Cerebellar nuclear complex (tissue), 1 donor: ENCODE measurements around the gene GFPT2.
"Not testable (repeated sequence)": the region's sequence is repeated elsewhere in the genome, so short reads cannot be mapped to it uniquely, and the experiment has no call there.

Source experiments
- DNase-seq, 2 experiments: peaks; one replicate each; lab custom pipeline; 2025; lab: John Stamatoyannopoulos, UW

Gene GFPT2

DNA sequence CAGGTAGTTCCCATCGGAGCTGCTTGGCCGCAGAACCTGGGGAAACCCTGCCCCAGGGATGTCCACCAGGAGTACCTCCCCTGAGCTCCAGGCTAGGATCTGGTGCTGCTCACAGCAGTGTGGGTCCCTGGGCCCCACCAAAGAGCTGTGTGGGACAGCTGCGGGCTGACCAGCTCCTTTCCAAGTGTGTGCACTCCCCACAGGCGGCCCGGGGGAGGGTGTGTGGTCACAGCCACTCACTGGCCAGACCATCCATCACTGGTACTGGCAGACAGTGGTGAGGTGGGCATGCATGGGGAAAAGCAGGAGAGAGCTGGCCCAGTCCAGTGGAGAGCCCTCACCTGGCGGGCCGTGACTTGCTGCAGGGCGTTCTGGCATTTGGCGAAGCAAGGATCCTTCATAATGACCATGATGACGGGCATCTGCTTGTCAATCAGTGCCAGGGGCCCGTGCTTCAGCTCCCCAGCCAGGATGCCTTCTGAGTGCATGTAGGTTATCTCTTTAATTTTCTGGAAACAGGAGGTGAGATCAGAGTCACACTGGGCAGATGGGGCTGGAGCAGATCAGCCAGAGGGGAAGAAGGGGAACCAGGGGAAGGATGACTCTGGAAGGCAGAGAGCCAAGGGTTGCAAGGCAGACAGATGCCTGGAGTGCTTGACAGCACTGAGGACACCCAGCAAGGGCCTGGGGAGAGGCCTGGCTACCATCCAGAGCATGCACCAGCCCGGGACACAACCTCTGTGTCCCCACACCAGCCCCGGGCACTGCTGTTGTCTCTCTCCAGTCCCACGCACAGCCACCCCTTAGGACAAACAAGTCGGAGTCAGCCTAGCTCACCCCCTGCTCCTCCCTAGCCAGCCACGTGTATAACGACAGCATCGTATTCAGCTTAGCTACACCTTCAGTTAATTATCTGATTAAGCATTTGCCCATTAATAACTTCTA is 48.4 kb downstream of the GFPT2 start:
- DNase-seq = no peak

DNA sequence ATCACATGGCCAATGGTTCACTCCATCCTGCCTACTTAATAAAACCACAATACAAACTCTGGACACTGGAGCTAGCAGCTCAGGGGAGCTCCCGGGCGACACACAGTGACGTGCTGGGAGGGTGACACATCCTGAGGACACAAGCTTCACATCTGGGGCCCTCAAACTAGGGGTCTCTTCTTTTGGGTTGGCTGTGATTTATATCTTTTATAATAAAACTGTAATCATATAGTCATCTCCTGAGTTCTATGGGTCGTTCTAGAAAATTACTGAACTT is 49.2 kb downstream of the GFPT2 start:
- DNase-seq = no peak

DNA sequence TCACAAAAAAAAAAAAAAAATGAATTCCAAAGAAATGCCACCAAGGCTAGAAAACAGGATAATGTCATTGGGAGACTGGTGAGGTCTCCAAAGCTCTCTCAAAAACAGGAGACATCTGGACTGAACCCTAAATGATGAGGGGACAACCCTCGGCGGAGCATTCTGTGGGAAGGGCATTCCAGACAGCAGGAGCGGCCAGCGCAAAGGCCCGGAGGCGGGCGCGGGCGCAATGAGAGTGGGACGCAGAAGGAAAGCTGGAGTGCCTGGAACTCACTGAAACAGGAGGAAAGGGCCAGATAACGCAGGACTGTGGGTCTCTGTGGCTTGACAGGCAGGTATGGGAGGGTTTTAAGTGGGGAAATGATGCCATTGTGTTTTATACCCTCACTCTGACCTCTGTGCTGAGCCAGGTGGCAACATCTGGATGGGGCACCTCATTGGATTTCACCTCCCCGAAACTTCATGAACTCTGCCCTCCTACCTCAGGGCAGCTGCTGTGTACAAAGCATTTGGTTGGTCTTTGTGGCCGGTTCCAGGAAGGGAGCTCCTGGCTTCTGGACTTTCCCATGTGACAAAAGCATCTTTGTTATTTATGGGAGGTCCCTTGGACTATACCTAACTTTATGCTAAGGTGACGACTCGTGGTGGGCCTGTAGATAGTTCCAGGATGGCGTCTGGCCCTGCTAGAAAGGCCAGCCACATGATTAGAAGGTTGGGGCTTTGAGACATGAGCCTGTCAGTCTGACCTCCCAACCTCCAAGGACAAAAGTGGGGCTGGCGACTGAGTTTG is 49.7 kb downstream of the GFPT2 start:
- DNase-seq = no peak

DNA sequence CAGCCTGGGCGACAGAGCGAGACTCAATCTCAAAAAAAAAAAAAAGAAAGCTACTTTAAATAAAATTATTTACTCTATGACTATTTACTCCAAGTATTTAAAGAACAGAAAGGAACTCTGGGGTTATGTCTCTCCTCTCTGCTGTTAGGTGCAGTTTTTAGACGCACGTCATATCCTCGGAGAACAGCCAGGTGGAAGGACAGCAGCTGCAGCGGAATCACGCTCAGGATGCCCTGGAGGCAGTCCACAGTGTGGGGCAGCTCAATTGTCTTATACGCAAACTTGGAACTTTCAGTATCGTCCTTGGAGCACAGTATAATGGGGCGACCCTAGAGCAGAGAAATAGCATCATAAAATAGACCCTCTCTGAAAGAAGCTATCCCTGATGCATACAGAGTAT is 50.9 kb downstream of the GFPT2 start:
- no peak for DNase-seq

DNA sequence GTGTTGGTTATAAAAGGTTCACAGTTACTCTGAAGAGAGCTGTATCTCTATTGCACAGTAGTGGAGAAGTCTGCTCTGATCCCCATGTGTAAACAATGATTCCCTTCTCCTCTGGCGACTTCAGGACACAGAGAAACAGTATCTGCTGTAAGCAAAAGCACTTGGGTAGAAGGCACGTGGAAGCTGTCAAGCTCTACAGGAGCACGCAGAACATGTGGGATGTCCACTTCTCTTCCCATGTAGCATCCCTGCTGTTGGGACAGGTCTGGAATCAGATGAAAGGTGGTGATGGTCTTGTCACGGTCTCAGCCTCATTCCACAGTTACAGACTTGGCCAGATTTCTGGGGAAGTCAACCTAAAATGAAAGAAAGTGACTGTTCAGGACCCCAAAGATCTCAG is 51.9 kb downstream of the GFPT2 start:
- DNase-seq = no peak

DNA sequence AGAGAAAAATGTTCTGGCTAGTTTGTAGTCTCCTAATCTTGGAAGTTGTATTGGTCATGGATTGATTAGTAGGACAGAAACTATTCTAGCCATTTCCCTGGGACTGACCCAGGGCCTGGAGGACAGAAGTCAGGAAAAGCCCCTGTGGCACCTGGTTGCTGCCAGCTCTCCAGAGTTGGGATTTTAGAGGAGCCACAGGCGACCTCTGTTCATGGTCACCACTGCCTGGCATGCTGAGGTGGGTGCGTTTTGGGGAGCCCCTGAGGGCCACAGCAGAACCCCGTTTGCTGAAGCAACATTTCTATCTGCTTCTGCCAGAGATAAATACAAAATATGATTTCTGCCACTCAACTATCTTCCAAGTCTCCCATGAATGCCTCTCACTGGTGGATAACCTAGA is 53.6 kb downstream of the GFPT2 start:
- no peak for DNase-seq

DNA sequence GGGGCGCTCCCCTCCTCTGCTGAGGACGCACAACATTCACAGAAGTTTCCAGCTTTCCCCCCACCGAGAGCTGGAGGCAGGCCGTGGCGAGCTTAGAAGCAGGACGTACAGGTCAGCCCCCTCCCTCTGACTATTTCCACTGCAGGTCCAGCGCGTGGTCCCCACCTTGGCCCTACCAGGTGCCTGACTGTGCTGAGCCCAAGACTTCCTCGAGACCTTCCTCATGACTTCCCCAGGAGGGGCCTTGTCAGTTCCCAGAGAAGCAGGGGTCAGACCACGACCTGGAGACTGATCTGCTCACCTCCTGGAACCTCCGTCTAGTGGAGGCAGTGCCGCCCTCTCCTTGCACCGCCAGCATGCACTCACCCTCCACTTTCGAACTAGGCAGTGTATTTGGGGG is 54.1 kb downstream of the GFPT2 start:
- DNase-seq = not testable (repeated sequence)

DNA sequence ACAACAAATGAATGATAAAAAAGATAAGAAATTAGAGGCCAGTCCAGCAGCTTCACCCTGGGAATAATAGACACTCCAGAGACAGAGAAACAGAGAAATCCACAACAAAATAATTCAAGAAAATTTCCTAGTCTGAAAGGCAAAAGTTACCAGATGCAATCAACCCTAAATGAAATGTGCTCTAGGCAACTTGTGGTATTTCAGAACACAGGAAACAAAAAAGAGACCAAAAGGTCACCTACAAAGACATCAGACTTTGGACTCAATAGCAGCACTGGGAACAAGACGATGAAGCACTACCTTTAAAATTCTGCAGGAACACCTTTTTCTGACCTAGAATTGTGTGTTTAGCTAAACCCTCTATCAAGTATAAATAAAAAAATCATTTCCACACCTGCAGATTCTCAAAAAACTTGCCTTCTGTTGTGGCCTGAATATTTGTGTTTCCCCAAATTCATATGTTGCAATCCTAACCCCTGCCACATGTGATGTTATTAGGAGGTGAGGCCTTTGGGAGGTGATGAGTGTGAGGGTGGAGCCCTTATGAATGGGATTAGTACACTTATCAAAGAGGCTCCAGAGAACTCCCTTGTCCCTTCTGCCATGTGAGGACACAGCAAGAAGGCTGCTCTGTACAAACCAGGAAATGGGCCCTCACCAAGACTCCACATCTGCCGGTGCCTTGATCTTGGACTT is 55.4 kb downstream of the GFPT2 start:
- DNase-seq = no peak

DNA sequence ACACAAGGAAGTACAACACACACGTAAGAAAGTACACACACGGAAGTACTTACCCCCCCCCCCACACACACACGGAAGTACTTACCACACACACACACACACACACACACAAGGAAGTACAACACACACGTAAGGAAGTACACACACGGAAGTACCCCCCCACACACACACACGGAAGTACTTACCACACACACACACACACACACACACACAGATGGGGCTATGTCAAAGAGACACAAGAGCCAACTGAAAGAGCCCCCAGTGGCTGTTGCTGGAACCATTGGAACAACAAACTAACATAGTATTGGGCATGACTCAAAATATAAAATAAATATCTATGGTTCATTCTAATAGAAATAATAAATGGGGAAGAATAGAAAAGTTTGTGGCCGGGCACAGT is 56.4 kb downstream of the GFPT2 start:
- DNase-seq = no peak

DNA sequence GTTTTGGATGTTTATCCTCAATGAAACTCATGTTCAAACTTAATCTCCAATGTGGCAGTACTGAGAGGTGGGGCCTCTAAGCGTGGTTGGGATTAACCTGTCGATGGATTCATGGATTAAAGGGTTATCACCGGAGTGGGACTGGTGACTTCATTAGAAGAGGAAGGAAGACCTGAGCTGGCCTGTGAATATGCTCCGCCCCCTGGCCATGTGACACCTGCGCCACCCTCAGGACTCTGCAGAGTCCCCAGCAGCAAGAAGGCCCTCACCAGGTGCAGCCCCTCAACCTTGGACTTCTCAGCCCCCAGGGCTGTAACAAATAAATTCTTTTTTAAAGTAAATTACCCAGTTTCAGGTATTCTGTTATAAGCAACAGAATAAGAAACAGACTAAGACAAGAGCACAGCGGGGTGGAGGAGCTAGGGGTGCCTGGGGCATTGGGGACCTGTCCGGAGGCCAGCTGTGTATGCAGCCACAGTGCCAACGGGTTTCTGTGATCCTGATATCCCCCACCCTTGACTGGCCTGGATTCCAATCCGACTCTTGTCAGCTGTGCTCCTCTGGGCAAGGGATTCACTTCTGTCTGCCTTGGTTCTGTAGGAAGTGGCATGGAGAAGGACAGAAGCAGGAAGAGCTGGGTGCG is 58.1 kb downstream of the GFPT2 start:
- DNase-seq = no peak

DNA sequence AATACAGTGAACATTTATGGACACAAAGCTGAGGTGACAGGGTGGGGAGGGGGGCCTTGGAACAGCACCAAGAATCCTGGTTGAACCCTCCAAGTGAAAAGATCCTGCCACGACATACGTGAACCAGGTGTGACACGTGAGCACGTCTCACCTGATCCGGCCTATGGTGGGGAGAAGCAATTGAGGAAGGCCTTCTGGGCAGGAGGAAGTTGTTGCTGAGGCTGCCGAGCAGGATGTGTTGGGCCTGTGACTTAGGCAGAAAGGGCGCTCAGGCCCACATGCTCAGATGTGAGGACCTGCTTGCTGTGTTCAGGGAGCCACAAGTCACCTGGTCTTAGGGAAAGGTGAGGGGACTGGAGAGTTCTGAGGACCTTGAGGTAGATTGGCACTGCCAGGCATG is 58.7 kb downstream of the GFPT2 start:
- no peak for DNase-seq

DNA sequence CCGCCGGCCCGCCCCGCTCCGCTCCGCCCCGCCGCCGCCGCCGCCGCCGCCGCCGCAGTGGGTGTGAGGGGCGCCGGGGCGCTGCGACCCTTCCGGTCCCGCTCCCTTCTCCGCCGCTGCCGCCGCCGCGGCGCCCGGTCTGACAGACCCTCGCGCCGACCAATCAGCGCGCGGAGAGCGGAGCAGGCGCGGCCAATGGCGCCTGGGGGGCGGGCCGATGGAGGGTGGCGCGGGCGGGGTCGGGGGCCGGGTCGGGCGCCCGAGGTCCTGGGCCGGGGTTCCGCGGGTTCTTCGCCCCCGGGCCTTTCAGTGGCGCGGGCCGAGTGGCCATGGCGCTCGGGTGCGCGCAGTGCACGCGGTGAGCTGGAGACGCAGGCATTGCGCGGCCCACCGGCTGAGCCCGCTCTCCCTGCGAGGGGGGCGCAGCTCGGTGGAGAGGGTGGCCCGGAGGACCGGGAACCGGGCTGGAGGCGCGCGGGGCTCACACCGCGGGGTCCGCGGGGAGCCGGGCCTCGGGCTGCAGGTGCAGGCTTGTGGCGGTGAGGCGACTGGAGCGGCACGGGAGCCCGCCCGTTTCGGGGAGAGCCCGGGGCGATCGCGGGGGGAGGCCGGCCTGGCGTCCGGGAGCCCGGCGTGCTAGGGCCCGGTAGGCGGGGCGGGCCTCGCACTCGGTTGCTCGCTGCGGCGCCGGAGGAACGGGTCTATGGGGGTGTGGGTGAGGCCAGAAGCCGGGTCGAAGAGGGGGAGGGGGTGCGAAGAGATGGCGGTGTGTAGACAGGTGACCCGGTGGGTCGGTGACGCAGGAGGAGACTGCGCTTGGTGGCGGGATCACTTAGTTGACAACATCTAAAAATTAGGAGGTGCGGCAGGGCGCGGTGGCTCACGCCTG is 60.9 kb downstream of the GFPT2 start, which contains the start of gene MAPK9:
TSS of gene MAPK9 (minus strand) at position 141 of the 889 bp plus-strand sequence. CDS start 11,522 bp downstream, outside the sequence.
- peak in 1 of 2 experiments; percentile 10 for DNase-seq

DNA sequence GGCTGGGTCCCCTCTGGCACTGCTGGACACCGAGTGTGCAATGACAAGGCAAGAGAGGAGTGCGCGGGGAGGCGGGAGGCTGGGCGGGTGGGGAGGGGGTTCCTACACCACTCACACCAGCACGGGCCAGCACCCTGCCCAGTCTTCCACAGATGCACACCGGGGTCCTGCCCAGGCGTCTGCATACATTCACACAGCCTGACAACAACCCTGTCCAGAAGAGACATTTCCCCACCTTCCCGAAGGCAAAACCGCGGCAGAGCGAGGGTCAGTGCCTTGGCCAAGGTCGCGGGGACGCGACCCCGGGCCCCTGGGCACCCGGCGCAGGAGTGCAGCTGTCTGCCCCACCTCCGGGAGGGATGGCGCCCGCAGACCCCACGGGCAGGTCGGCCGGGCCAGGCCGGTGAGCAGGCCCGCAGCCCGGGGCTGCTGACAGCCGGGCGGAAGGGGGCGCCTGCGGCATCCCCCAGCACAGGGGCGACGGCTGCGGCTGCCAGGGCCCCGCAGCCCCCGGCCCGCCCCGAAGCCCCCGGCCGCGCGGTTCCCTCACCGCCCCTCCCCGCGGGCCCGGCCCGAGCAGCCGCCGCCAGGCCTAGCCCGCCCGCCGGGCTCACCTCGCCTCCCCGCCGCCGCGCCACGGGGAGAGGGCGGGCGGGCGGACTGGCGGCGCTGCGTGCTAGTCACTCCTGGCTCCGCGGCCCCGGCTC is 61.7 kb downstream of the GFPT2 start:
- no peak for DNase-seq

DNA sequence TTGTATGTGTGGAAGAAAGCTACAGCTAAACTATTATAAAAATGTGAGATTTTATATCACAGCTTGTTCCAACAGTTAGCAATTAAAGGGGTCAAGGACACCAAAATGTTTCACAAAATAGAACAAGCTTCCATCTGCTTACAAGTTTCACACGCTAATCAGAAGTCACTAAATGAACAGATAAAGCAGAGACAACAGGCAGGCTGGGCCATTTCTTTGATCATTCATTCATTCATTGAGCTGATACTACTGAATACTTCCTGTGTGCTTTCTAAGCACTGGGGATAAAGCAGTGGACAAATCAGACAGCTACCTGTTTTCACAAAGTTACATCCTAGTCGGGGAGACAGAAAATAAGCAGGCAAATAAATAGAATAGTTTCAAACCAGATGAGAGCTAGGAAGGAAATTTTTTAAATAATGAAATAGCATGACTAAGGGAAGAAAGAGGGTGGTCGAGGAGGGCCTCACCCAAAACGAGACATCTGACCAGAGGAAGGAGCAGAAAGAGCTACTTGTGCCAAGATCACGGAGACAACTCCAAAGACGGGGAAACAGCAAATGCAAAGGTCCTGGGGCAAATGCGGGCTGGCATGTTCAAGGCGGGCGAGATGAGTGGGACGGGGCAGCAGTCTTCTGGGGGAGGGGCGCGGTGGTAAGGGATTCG is 62.4 kb downstream of the GFPT2 start:
- no peak for DNase-seq

DNA sequence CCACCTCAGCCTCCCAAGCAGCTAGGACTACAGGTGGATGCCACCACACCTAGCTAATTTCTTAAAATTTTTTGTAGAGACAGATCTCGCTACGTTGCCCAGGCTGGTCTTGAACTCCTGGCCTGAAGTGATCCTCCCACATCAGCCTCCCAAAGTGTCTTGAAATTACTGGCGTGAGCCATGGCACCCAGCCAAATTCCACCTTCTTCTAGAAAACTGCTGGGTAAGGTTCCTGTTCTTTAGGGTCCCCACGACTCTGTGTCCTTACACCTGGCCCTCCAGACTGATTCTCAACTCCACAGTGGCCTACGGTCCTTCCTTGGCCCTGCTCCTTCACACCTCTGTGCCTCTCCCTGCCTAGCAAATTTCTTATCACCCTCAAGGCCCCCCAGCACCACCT is 63.2 kb downstream of the GFPT2 start:
- no peak for DNase-seq

DNA sequence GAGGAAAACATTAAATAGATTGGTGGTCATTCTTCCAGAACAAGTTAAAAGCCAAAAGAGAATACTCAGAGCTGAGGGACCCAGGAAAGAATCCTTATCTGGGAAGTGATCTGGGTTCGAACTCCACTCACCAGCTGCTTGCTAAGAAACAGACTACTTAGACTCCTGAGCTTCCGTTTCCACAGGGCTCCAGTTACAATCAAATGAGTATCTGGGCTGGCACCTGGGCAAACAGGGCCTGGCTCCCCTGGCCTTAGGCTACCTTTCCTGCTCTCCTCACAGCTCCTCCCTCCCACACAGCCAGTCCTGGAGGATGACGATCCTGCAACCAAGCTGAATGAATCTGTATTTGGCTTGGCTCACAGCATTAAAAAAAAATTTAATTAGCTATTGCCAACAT is 63.7 kb downstream of the GFPT2 start:
- no peak for DNase-seq

DNA sequence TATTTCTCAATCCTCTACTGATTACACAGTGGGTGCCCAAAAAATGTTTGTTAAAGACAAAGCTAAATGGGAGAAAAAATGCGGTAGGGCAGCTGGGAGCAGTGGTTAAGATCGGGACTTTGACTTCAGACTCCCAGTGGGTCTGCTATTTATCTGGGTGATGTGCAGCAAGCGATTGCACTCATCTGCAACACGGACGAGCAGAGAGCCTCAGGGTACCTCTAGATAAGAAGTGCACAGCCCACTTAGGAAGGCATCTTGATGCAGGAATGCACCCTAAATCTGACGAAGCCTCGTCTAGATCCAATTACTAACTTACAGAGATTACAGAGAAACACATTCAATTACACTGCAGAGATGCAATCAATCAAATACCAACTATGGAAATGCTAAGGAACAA is 65.3 kb downstream of the GFPT2 start:
- no peak for DNase-seq

DNA sequence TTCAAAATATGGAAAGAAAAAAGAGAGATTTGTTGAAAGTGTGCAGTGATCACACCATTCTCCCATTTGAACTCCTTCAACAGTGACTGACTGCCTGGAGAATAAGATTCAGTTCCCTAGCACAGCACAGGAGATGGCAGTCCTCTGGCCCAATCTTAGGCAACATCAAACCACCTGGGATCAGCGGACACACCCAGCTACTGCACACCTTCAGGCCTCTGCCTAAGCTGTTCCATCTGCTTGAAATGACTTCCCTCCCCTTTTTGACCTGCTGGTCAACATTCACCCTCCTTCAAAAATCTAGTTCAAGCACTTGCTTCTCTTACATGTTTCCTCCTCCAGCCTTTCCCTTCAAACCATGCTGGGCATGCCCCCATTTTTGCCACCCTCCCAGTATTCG is 65.7 kb downstream of the GFPT2 start:
- no peak for DNase-seq

DNA sequence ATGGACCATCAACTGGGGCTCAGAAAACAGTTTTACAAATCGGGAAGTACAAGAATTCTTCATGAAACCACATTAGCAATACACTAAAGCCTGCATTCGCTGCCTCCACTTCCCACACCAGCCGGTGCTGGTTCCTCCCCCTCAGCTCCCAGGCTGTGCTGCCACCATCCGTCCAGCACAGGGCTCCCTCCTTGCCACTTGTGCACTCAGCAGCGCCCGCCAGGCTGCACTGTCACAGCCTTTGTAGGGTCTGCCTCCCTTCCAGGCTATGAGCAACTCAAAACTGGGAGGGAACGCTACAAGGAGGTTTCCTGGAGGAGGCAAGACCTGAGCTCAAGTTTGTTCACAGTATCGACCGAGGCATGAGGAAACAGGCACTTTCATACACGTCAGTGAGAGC is 69.0 kb downstream of the GFPT2 start:
- peak in 1 of 2 experiments; percentile 46 for DNase-seq
